HG02840 (cell line): Measurements from ENCODE around the gene NCKAP1.
"Not testable (repeated sequence)": the region's sequence is repeated elsewhere in the genome, so short reads cannot be mapped to it uniquely, and the experiment has no call there.

Experiments used
- ATAC-seq: cut with Tn5 transposase; IDR thresholded peaks from one replicate; pipeline ENCODE4 v1.9.1; 2021; ENCODE audit warnings: mild to moderate bottlenecking, moderate library complexity, moderate number of reproducible peaks; ENCODE audit not compliant: unreplicated experiment, low FRiP score

The NCKAP1 gene

DNA sequence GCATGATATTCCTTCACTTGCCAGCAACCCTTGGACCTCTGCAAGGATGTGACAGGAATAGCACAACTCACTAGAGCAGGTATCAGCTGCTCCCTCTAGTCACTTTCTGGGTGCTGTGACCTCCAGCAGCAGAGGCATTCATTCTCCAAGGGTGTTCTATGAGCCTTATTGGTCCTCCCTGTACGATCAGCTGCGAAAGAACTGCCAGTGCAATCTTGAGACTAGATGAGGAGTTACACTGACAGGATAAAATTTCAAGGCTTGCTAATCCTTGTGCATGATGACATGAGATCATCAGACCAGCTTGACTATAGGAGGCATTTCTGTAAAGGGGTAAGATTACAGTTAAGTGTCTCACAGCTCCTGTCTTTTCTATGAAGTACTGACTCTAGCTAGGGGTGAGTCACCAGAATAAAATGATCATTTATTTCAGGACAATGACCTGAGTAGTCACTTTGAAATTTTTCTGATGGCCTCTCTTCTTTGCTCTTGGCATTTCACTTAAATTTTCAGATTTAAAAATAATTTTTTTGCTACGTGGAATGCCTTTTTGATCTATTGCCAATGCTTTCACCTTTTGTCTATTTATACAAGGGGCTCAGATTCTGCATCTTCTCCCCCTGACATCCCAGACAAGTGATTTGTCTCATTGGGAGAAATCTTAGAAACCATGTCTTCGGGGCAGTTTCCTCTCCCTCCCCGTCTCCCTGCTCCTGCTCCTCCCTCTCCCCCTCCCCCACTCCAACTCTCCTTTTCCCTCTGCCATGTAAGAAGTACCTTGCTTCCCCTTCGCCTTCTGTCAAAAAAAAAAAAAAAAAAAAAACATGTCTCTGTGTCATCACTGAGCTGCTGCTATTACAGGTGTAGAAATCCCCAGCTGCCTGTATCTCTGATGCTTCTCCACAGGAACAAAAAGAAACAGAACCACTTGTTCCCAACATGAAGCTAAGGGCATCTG lies 122.6 kb downstream of the NCKAP1 start:
- no peak for ATAC-seq

- no peak for ATAC-seq
Observed at GRCh38 chr2:182914852-182915251, 123.4 kb downstream of the NCKAP1 start.

GRCh38 chr2:182913064-182913463 lies 125.2 kb downstream of the NCKAP1 start:
- ATAC-seq, result no peak

GRCh38 chr2:182912518-182912915 lies 125.7 kb downstream of the NCKAP1 start:
- no peak for ATAC-seq

GRCh38 chr2:182911813-182912517 lies 126.3 kb downstream of the NCKAP1 start:
- ATAC-seq, result no peak

DNA sequence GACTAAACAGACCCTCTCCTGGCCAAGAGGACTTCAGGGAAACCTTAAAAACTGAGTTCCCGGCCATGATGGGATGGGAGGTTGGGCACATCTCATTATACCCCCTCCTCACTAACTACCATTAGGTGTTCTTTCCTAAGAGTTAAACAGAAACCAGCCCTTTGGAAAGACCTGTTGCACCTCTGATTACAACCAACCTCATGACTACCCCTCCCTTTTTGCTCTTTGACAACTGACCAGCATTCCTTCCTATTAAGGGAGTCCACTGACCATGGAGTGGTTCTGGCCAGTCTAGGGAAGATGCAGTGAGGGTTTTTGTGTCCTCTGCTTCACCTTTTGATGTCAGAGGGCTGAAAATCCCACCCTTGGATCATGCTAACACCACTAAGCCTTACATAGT lies 127.3 kb downstream of the NCKAP1 start:
- ATAC-seq, result no peak

GRCh38 chr2:182907081-182907830 lies 131.0 kb downstream of the NCKAP1 start:
- no peak for ATAC-seq

- ATAC-seq, result peak; percentile 49
Observed at GRCh38 chr2:182906454-182906853, 131.8 kb downstream of the NCKAP1 start.

DNA sequence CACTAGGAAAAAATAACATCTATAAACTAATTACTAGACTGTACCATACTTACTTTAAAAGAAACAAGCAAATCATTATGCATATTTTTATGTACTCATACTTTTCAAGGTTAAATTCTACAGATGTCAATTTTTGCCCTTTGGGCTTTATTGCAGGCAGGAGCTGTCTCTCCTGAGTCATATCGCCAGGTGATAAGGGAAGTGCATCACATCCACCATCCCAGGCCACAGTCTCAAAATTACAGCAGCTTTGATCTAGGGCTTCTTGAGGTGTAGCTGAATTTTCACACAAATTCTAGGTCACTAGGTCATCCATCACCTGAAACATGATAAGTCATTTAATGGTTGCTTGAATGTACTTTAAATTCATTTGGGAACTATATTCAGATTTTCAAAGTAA lies 133.4 kb downstream of the NCKAP1 start:
- no peak for ATAC-seq

DNA sequence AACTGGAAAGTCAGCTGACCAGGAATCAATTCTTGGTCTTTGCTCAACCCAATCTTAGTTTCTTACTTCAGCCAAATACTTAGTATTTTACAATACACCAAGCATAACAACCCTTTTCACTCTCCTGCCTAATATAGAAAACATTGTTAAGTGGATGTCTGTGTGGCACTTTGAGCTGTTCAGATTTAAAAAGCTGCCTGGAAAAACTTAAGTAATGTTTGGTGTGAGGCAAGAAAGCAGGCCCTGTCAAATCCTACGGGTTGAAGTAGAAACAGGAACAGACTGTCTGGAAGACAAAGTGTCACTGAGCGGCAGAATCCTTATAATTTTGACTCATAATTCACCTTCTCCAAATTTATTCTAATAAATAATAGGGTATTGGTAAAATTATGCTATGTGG lies 134.7 kb downstream of the NCKAP1 start:
- ATAC-seq, result no peak

GRCh38 chr2:182901748-182902147 lies 136.5 kb downstream of the NCKAP1 start:
- no peak for ATAC-seq

DNA sequence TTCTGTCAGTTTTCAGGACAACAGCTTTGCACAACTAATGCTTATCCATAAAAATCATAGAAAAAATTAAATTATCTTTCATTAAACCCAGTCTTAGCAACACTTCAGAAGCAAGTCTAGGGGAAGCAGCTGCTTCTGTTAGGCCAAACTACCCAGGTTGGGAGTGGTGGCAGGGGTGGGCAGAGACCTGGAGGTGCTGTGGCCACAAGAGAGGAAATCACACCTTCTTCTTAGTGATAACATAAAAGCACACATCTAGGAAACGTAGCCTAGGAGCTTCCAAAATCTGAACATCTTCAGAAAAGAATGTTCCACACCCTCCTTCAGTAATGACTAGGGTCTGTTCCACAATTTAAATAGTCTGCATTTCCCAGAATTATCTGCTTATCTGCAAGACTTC lies 139.5 kb downstream of the NCKAP1 start:
- ATAC-seq, result no peak

DNA sequence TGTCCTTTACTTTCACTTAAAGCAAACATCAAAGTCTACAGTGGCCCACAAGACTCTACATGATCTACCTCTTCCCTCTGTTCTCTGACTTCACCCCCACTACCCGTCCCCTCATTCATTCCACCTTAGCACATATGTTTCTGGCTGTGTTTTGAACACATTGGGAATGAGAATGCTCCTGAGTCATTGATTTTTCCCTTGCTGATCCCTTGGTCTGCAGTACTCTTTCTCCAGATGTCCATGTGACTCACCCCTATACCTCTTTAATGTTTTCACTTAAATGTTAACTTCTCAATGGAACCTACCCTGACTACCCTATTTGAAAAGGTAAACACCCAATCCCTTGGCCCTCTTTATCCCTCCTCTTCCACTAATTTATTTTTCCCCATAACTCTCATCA lies 141.1 kb downstream of the NCKAP1 start:
- ATAC-seq, result no peak

GRCh38 chr2:182895798-182896197 lies 142.5 kb downstream of the NCKAP1 start:
- no peak for ATAC-seq

DNA sequence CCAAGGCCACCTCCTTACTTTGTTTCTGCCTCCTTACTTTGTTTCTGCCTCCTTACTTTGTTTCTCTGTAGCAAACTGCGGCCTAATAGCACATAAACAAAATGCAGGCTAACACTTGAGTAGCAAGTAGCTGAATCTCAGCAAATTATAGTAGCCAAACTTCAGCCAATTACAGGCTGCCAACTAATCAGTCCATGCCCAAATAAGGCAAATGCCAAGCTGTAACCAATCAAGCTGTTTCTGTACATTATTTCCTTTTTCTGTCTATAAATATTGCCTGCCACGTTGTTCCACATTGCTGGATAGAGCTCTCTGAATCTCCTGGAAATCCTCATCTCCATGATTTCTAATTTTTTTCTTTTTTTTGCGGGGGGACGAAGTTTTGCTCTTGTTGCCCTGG lies 143.1 kb downstream of the NCKAP1 start:
- no peak for ATAC-seq

GRCh38 chr2:182894174-182894573 lies 144.1 kb downstream of the NCKAP1 start:
- ATAC-seq, result no peak

DNA sequence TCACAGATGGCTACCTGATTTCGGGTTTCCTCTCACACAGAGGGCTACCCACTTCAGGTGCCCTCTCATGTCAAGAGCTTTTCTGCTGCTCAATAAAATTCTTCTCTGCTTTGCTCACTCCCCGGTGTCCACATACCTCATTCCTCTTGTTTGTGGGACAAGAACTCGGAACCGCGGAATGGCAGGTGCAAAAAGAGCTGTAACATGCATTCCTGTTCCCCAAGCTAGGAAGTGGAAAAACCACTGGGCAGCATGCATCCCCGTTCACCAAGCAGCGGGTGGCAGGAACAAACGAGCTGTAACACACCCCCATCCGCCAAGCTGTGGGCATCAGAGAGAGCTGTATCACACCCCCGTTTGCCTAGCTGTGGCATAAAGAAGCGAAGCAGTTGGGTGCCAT lies 144.6 kb downstream of the NCKAP1 start:
- ATAC-seq, result no peak

DNA sequence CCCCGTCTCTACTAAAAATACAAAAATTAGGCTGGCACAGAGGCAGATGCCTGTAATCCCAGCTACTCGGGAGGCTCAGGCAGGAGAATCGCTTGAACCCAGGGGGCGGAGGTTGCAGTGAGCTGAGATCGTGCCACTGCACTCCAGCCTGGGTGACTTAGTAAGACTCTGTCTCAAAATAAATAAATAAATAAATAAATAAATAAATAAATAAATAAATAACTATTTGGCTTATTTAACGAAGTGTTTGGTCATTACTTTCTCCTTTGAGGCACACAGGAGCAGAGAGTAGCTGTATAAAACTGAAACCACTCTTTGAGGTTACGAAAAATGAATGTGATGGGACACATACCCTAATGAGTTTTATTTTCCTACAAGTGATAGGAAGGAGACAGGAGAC lies 145.2 kb downstream of the NCKAP1 start:
- not testable (repeated sequence) for ATAC-seq

DNA sequence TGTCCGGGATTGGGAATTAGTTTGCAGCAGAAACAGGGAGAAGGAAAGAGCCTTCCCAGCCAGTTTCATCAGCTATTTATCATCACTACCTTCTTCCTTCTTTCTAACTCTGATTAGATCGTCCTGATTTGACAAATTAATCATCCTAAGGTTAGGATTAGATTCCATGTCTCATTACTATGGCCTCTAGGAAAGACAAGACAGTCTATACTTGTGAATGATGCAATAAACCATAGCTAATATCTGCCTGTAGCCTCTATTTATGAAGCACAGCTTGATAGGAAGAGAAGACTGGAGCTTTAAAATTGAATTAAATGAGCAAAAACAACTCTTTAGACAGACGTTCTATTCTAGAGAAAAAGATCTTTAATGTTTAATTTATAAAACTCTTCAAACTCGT lies 146.6 kb downstream of the NCKAP1 start:
- no peak for ATAC-seq

- ATAC-seq, result no peak
Observed at GRCh38 chr2:182890773-182891378, 147.4 kb downstream of the NCKAP1 start.

DNA sequence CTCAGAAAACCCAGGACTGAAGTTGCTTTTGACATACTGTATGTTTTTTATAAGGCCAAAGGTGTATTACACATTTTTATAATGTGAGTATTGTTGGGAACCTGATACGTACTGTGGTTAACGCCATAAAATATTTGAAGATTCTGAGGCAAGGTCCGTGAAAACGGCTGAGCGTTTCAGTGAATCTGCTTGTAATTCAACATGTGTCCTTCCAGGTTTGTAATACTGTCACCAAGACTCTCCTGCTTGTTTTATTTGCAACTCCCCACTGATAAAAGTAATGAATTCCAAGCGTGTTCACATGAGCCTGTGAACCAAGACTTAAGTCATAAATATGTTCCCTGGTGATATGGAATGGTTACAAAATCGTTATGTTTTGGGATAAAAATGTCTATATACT lies 148.0 kb downstream of the NCKAP1 start:
- ATAC-seq, result no peak
